Subcutaneous abdominal adipose tissue (tissue), 5 donors: Measurements from ENCODE around the gene UTRN.

Source experiments
- H3K27ac ChIP-seq: one replicate; pipeline ENCODE4 v1.7.0; 2013; ENCODE audit warnings: low read depth, mild to moderate bottlenecking, inconsistent platforms, low read length, moderate library complexity
- H3K27me3 ChIP-seq, 5 donors: one replicate each; pipeline ENCODE4 v1.7.0; 2013; ENCODE audit warnings: low read length in 5 of 5, inconsistent platforms in 1 of 5; ENCODE audit not compliant: control insufficient read depth in 5 of 5, insufficient read depth in 4 of 5
- H3K36me3 ChIP-seq, 5 donors: one replicate each; pipeline ENCODE4 v1.7.0; 2013; ENCODE audit warnings: low read length in 5 of 5; ENCODE audit not compliant: control insufficient read depth in 5 of 5, insufficient read depth in 5 of 5
- H3K4me1 ChIP-seq, 5 donors: one replicate each; pipeline ENCODE4 v1.7.0; 2013; ENCODE audit warnings: low read length in 5 of 5, mild to moderate bottlenecking in 3 of 5, moderate library complexity in 1 of 5; ENCODE audit not compliant: control insufficient read depth in 5 of 5, insufficient read depth in 5 of 5
- H3K4me3 ChIP-seq, 5 donors: one replicate each; pipeline ENCODE4 v1.7.0; 2013; ENCODE audit warnings: low read length in 5 of 5, low read depth in 1 of 5
- H3K9ac ChIP-seq, 5 donors: one replicate each; pipeline ENCODE4 v1.7.0; 2013; ENCODE audit warnings: low read length in 5 of 5, mild to moderate bottlenecking in 4 of 5, moderate library complexity in 3 of 5
- H3K9me3 ChIP-seq, 5 donors: one replicate each; pipeline ENCODE4 v1.7.0; 2013; ENCODE audit warnings: low read length in 5 of 5; ENCODE audit not compliant: control insufficient read depth in 5 of 5
- donor health status: healthy.
- donor health status: healthy.
- donor health status: healthy.
- donor health status: healthy.
- donor health status: healthy.

UTRN gene

DNA sequence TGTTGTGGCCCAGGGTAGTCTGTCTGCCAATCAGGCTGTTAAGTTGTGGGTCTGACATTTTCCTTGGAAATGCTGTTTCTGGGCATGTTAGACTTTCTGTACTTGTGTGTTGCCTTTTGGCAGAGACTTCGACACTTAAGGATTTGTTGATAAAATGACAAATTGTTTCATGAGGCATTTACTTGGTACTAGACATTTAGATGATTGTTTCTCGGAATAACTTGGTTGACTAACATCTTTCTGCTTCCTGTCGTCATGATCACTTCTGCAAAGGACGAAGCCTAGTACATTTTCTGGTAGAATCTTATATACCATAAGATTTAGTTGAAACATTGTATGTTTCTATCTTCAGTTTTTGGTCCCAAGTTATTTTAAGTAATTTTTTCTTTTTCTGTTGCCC, 34.1 kb downstream of the UTRN start:
- Histone ChIP-seq H3K27me3 (no peaks in the 10 kb centered on the region), H3K9me3 (no peaks in the 10 kb centered on the region), H3K36me3 (no peaks in the 10 kb centered on the region), H3K27ac (peak overlapping the region; percentile 29), H3K9ac (peak overlapping the region in 1 of 5 donors; percentile 24), H3K4me1 (peaks cover 7 to 38% (median 32%) of the 10 kb centered on the region in 5 donors), H3K4me3 (no peak overlapping the region)

DNA sequence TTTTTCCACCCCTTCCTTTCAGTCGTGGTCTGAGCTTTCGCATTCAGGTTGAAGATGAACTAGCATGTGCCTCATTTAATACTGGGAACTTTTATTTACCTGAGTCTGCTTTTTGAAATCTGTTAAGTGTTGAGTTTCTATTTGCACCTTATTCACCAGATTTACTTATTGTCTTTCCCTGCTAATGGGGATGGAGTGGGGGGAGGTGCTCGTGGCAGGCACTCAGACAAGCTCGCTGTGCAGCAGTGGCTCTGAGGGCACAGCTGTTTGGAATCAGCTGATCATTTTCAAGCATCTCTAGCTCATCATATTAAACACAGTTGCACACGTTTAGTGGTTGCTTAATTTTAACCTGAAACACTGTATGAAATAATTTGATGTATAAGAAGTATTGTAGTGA, 35.6 kb downstream of the UTRN start:
- H3K4me1 ChIP-seq, result peaks cover under 1 to 23% (median 17%) of the 10 kb centered on the region in 5 donors
- H3K9ac ChIP-seq, result no peak overlapping the region
- peak overlapping the region; percentile 3 for H3K27ac ChIP-seq
- H3K9me3 ChIP-seq, result peaks cover 0 to 2% (median 0%) of the 10 kb centered on the region in 5 donors
- H3K27me3 ChIP-seq, result no peaks in the 10 kb centered on the region
- H3K4me3 ChIP-seq, result no peak overlapping the region
- no peaks in the 10 kb centered on the region for H3K36me3 ChIP-seq

DNA sequence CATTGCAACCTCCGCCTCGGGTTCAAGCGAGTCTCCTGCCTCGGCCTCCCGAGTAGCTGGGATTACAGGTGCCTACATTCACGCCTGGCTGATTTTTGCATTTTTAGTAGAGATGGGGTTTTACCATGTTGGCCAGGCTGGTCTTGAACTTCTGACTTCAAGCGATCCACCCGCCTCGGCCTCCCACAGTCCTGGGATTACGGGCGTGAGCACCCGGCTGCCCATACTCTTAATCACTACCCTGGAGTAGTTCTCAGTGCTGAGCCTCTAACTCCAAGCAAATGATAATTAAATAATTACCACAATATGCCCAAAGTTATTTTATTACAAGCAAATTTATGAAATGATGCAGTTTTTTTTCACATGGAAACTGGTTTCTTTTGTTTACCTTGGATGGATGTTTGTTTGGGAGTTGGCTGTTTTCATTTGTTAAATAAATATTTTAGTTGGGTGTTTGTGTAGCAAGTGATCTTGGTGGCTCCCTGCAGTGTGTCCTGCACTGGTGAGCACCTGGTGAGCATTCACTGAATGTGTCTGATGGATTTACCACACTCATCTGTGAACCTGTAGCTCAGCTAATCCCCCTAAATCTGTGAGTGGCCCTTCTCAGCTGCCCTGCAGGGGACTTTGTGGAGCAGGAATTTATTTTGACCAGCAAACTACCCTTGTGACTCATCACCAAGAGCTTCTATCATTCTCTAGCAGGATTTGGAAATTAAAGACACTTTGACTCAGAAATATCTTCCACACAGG, 36.9 kb downstream of the UTRN start:
- H3K27ac ChIP-seq, result peak overlapping the region; percentile 10

DNA sequence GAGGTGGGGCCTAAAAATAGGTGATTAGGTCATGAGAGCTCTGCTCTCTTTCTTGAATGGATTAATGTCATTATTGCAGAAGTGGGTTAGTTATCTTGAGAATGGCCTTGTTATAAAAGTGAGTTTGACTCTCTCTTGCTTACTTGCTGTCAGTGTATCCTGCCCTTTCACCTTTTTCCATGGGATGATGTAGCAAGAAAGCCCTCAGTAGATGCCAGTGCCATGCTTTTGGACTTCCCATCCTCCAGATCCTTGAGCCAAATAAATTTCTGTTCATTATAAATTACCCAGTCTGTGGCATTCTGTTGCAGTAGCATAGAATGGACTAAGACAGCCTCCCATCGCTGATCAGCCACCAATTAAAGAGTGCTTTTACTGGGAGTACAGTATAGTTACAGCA, 40.1 kb downstream of the UTRN start:
- no peak overlapping the region for H3K9ac ChIP-seq
- H3K4me3 ChIP-seq, result no peak overlapping the region
- H3K4me1 ChIP-seq, result peaks cover 0 to 36% (median 31%) of the 10 kb centered on the region in 5 donors
- no peaks in the 10 kb centered on the region for H3K27me3 ChIP-seq
- H3K36me3 ChIP-seq, result no peaks in the 10 kb centered on the region
- no peak overlapping the region for H3K27ac ChIP-seq
- peaks cover 0 to 2% (median 0%) of the 10 kb centered on the region in 5 donors for H3K9me3 ChIP-seq

More for the DNA sequence above, 36.9 kb downstream of the UTRN start:
- Histone ChIP-seq H3K4me1 (peaks cover 0 to 29% (median 17%) of the 10 kb centered on the region in 5 donors), H3K4me3 (no peak overlapping the region), H3K36me3 (no peaks in the 10 kb centered on the region), H3K27me3 (no peaks in the 10 kb centered on the region), H3K9ac (no peak overlapping the region), H3K9me3 (peaks cover 0 to 2% (median 0%) of the 10 kb centered on the region in 5 donors)

DNA sequence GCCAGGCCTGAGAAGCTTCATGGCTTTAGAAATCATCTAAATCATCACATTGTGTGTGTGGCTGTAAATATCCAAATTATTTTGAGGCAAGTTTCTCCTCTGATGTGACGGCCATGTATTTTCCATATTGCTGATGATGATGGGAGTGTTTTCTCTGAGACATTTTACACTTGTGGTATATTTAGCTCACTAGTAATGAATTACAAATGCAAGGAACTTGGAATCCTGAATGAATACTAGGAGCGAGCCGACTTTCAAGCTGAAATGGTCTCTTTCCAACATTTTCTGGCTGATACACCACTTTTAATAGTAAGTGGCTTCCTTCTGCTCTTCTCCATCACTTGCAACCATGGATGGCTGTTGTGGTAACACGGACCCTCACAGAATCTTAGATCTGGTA, 41.3 kb downstream of the UTRN start:
- H3K9ac ChIP-seq, result no peak overlapping the region
- H3K4me1 ChIP-seq, result peaks cover 0 to 41% (median 30%) of the 10 kb centered on the region in 5 donors
- no peaks in the 10 kb centered on the region for H3K27me3 ChIP-seq
- no peak overlapping the region for H3K4me3 ChIP-seq
- H3K9me3 ChIP-seq, result peaks cover 0 to 2% (median 0%) of the 10 kb centered on the region in 5 donors
- H3K27ac ChIP-seq, result peak overlapping the region; percentile 49
- H3K36me3 ChIP-seq, result no peaks in the 10 kb centered on the region

DNA sequence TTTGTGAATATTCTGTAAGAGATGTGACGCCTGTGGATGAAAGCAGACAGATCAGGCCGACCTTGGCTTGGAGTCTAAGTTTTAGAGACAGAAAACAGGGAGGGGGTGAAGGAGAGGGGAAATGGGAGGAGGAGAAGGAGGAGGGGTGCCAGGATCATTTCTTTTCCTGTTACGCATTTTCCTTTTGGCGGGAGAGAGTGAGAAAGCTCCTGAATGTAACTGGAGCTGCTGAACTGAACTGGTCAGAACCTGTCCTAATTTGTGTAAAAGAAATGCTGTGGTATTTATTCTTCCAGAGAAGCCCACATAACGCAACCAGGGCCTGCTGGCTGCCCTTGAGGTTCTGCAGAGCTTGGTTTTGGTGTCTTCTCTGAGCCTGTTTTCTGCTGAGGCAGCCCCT, 41.9 kb downstream of the UTRN start:
- H3K27me3 ChIP-seq, result no peaks in the 10 kb centered on the region
- H3K9ac ChIP-seq, result no peak overlapping the region
- H3K36me3 ChIP-seq, result peaks cover 0 to 3% (median 0%) of the 10 kb centered on the region in 5 donors
- H3K27ac ChIP-seq, result peak overlapping the region; percentile 49
- H3K4me1 ChIP-seq, result peaks cover 0 to 46% (median 33%) of the 10 kb centered on the region in 5 donors
- H3K4me3 ChIP-seq, result peak overlapping the region in 1 of 5 donors; percentile 6
- peaks cover 0 to 2% (median 0%) of the 10 kb centered on the region in 5 donors for H3K9me3 ChIP-seq

DNA sequence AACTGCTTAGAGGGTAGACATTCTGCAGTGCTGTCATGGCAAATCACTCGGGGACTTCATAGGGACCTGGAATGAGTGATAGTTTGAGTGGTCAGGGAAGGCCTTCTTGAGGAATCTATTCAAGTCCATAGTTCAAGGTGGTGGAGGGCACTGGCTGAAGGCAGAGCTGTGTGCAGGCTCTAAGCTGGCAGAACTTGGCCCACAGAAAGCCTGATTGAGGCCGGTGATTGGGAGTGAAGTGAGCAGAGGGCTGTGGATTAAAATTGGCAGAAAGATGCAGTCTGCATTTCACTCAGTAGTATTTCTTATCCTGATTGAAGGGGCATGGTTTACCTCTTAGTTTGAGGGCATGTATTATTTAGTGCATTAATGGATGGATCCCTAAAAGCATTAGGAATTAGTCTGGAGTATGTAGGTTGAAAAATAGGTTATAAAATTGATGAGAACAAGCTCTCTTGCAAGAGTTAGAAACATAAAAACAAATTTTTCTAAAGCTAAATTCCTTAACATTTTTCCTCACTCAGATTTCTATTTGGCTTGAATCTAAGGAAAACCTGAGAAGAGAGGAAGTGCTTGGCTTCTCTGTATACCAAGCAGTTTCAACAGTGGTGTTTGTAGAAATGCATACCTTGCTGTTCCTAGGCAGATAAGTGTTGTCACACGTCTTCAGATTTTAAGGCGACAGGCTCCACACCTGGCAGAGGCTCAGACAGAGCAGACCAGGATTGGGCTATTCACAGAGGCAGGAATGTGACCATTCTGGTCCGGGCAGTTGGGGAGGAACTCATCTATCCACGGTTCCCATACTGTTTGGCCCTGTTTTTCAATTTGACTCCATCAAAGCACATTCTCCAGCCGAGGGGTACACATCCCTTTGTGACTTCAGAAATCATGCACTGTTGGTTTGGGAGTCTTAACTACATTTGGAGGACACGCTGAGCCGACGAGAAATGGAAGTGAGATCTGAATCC, 45.2 kb downstream of the UTRN start:
- H3K4me3 ChIP-seq, result no peak overlapping the region
- peaks cover 0 to under 1% (median 0%) of the 10 kb centered on the region in 5 donors for H3K9me3 ChIP-seq
- peaks cover 3 to 57% (median 41%) of the 10 kb centered on the region in 5 donors for H3K4me1 ChIP-seq
- no peak overlapping the region for H3K27ac ChIP-seq
- H3K36me3 ChIP-seq, result peaks cover 0 to 3% (median 0%) of the 10 kb centered on the region in 5 donors
- H3K9ac ChIP-seq, result no peak overlapping the region
- H3K27me3 ChIP-seq, result no peaks in the 10 kb centered on the region

DNA sequence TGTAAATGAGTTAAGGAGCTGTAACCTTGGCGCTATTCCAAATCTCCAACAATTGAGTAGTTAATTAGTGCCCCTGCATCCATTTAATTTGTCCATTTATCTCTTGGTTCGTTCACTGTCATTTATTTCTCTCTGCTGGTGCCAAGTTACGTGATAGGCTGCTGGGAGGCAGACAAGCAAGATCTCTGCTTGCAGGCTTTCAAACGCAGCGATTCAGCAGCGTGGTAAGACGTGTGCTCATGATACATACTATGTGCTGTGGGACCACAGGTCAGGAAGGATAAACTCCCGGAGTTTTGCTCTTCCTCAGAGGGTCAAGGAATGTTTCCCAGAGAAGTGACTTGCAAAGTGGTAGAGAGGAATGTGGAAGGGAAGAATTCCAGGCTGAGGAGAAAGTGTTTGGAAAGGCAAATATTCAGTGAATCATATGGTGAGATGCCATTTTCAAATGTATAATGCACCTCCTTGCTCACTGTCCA, 46.4 kb downstream of the UTRN start:
- Histone ChIP-seq H3K27me3 (no peaks in the 10 kb centered on the region), H3K9me3 (no peaks in the 10 kb centered on the region), H3K27ac (no peak overlapping the region), H3K36me3 (peaks cover 0 to 3% (median 0%) of the 10 kb centered on the region in 5 donors), H3K4me1 (peaks cover 3 to 67% (median 44%) of the 10 kb centered on the region in 5 donors), H3K9ac (no peak overlapping the region), H3K4me3 (no peak overlapping the region)

DNA sequence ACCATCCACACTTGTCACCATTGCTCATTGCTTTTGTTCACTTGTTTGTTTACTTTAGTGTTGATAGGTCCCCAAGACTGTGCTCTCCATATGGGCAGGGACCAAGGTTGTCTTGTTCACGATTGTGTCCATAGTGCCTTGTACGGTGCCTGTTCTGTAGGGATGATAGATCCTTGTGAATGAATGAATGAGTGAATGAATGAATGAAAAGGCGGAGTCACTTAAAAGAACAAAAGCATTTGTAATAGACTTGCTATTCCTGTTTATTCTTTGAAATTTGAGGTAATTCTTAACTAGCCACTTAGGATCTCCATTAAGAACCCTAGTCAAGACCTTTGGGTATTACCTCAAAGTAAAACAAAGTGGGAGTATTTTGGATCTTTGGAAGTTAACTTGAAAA, 47.0 kb downstream of the UTRN start:
- Histone ChIP-seq H3K9me3 (no peaks in the 10 kb centered on the region), H3K4me1 (peaks cover 3 to 67% (median 44%) of the 10 kb centered on the region in 5 donors), H3K36me3 (peaks cover 0 to 3% (median 0%) of the 10 kb centered on the region in 5 donors), H3K4me3 (no peak overlapping the region), H3K27ac (no peak overlapping the region), H3K27me3 (no peaks in the 10 kb centered on the region), H3K9ac (no peak overlapping the region)
